IMR-90 (cell line): ENCODE data around the gene IMPG2. TPM values are rescaled to one million over a fixed set of nuclear protein-coding genes. Genes with fewer than 3 reads are reported as not detected.

Experiments
- ATAC-seq: fragments of 200-7000 bp; cut with Tn5 transposase; 2 replicates; pipeline ENCODE4 v1.9.1; 2020; ENCODE audit warnings: low read depth, mild to moderate bottlenecking, moderate library complexity
- BruUV-seq: library from RNA; stranded (reverse); fragments of 400-500 nt; replicated peaks from 2 replicates; lab custom pipeline; 2021; lab: Mats Ljungman, UMichigan
- CTCF ChIA-PET: fragments of 300-600 bp; formaldehyde crosslinking; extraction: SDS; loops from one replicate; lab custom pipeline; 2021; ENCODE audit warnings: antibody characterized with exemption; lab: Yijun Ruan, JAX
- POLR2A ChIA-PET: fragments of 300-600 bp; sonication (Branson Sonifier 250); formaldehyde crosslinking; loops from one replicate; lab custom pipeline; 2022; ENCODE audit warnings: antibody characterized with exemption; ENCODE audit not compliant: unreplicated experiment; lab: Charles Lee
- DNase-seq: peaks from one replicate; pipeline ENCODE4 v3.0.0; 2013
- H2AFZ ChIP-seq: replicated peaks from 2 replicates; pipeline ENCODE3; 2013; ENCODE audit warnings: low read length, mild to moderate bottlenecking; ENCODE audit not compliant: poor library complexity
- H2AK5ac ChIP-seq: 2 replicates; pipeline ENCODE4 v1.6.1; 2013; ENCODE audit warnings: low read depth, low read length, inconsistent platforms
- H2AK9ac ChIP-seq: replicated peaks from 2 replicates; pipeline ENCODE3; 2013; ENCODE audit warnings: mild to moderate bottlenecking, low read depth, low read length, moderate library complexity; ENCODE audit not compliant: poor library complexity
- H2BK120ac ChIP-seq: 2 replicates; pipeline ENCODE4 v1.6.1; 2013; ENCODE audit warnings: low read depth, low read length, inconsistent platforms
- H2BK15ac ChIP-seq: 3 replicates; pipeline ENCODE4 v1.6.1; 2013; ENCODE audit warnings: low read depth, low read length, inconsistent platforms
- H2BK20ac ChIP-seq: 2 replicates; pipeline ENCODE4 v1.6.1; 2013; ENCODE audit warnings: low read depth, mild to moderate bottlenecking, inconsistent platforms, low read length, moderate library complexity
- H2BK5ac ChIP-seq: 2 replicates; pipeline ENCODE4 v1.6.1; 2013; ENCODE audit warnings: mild to moderate bottlenecking, low read depth, low read length, inconsistent platforms; ENCODE audit not compliant: poor library complexity, severe bottlenecking
- H3K14ac ChIP-seq: replicated peaks from 2 replicates; pipeline ENCODE4 v1.6.1; 2013; ENCODE audit warnings: low read depth, low read length, inconsistent platforms
- H3K18ac ChIP-seq: 2 replicates; pipeline ENCODE4 v1.6.1; 2013; ENCODE audit warnings: low read depth, low read length, control low read depth
- H3K23ac ChIP-seq: 2 replicates; pipeline ENCODE4 v1.6.1; 2013; ENCODE audit warnings: low read depth, low read length, inconsistent platforms
- H3K27ac ChIP-seq: 2 replicates; pipeline ENCODE4 v1.5.1; 2013; ENCODE audit warnings: mild to moderate bottlenecking, control low read depth, low read length; ENCODE audit not compliant: insufficient read depth
- H3K27me3 ChIP-seq: 2 replicates; pipeline ENCODE4 v1.6.1; 2013; ENCODE audit warnings: low read length; ENCODE audit not compliant: control insufficient read depth, insufficient read depth
- H3K36me3 ChIP-seq: 2 replicates; pipeline ENCODE4 v1.6.1; 2013; ENCODE audit warnings: low read length, mixed read lengths; ENCODE audit not compliant: control insufficient read depth, insufficient read depth
- H3K4ac ChIP-seq: 2 replicates; pipeline ENCODE4 v1.6.1; 2013; ENCODE audit warnings: low read depth, low read length, inconsistent platforms
- H3K4me1 ChIP-seq: 2 replicates; pipeline ENCODE4 v1.6.1; 2013; ENCODE audit warnings: low read length, mixed read lengths; ENCODE audit not compliant: control insufficient read depth, insufficient read depth
- H3K4me2 ChIP-seq: 2 replicates; pipeline ENCODE4 v1.6.1; 2013; ENCODE audit warnings: low read depth, mild to moderate bottlenecking, control low read depth, low read length, moderate library complexity
- H3K4me3 ChIP-seq: 2 replicates; pipeline ENCODE4 v1.5.1; 2013; ENCODE audit warnings: low read depth, mild to moderate bottlenecking, control low read depth, low read length, moderate library complexity; ENCODE audit not compliant: insufficient read depth
- H3K56ac ChIP-seq: 2 replicates; pipeline ENCODE4 v1.6.1; 2013; ENCODE audit warnings: low read length, inconsistent platforms; ENCODE audit not compliant: insufficient read depth; ENCODE audit errors: extremely low read depth
- H3K79me1 ChIP-seq, 2 experiments: 2 replicates each; pipeline ENCODE4 v1.6.1; 2013; ENCODE audit warnings: low read length in 2 of 2, inconsistent platforms in 1 of 2, low read depth in 1 of 2
- H3K9ac ChIP-seq: 2 replicates; pipeline ENCODE4 v1.6.1; 2013; ENCODE audit warnings: low read depth, low read length, control low read depth
- H3K9me1 ChIP-seq: 2 replicates; pipeline ENCODE4 v1.6.1; 2013; ENCODE audit warnings: low read length, inconsistent platforms; ENCODE audit not compliant: insufficient read depth
- H3K9me3 ChIP-seq: 2 replicates; pipeline ENCODE4 v1.6.1; 2013; ENCODE audit warnings: low read length; ENCODE audit not compliant: control insufficient read depth, insufficient read depth
- H4K20me1 ChIP-seq: 2 replicates; pipeline ENCODE4 v1.6.1; 2013; ENCODE audit warnings: low read length, inconsistent platforms; ENCODE audit not compliant: insufficient read depth
- H4K5ac ChIP-seq: 2 replicates; pipeline ENCODE4 v1.6.1; 2013; ENCODE audit warnings: mild to moderate bottlenecking, low read depth, low read length, control low read depth
- H4K8ac ChIP-seq, 2 experiments: 2 replicates each; pipeline ENCODE4 v1.6.1; 2013; ENCODE audit warnings: low read depth in 2 of 2, low read length in 2 of 2, control low read depth in 1 of 2, inconsistent platforms in 1 of 2
- H4K91ac ChIP-seq: 2 replicates; pipeline ENCODE4 v1.6.1; 2013; ENCODE audit warnings: low read depth, low read length, inconsistent platforms; ENCODE audit not compliant: insufficient read depth
- BHLHE40 ChIP-seq: fragments of 150-350 bp; IDR thresholded peaks from 2 replicates; pipeline ENCODE4 v1.6.1; 2016; ENCODE audit warnings: mild to moderate bottlenecking, low read depth, low read length
- CEBPB ChIP-seq: IDR thresholded peaks from 2 replicates; pipeline ENCODE4 v1.6.1; 2012; ENCODE audit warnings: low read depth, low read length, improper control_type of control experiment
- CHD1 ChIP-seq: IDR thresholded peaks from 2 replicates; pipeline ENCODE4 v1.6.1; 2012; ENCODE audit warnings: low read depth, low read length, improper control_type of control experiment
- CTCF ChIP-seq: conservative IDR thresholded peaks from 2 replicates; pipeline ENCODE4 v1.5.1; 2012; ENCODE audit warnings: mild to moderate bottlenecking, low read depth, low read length, improper control_type of control experiment
- ELK1 ChIP-seq: fragments of 150-350 bp; IDR thresholded peaks from 2 replicates; pipeline ENCODE4 v1.6.1; 2016; ENCODE audit warnings: low read depth, mild to moderate bottlenecking, low read length, moderate library complexity, borderline replicate concordance
- FOS ChIP-seq: fragments of 150-350 bp; IDR thresholded peaks from 2 replicates; pipeline ENCODE4 v1.6.1; 2016; ENCODE audit warnings: low read depth, low read length
- MAFK ChIP-seq: IDR thresholded peaks from 2 replicates; pipeline ENCODE4 v1.6.1; 2012; ENCODE audit warnings: low read depth, low read length, improper control_type of control experiment
- MAZ ChIP-seq: IDR thresholded peaks from 2 replicates; pipeline ENCODE4 v1.6.1; 2012; ENCODE audit warnings: low read depth, mild to moderate bottlenecking, low read length, improper control_type of control experiment, moderate library complexity, borderline replicate concordance
- MXI1 ChIP-seq: IDR thresholded peaks from 2 replicates; pipeline ENCODE4 v1.6.1; 2012; ENCODE audit warnings: low read depth, mild to moderate bottlenecking, low read length, moderate library complexity, borderline replicate concordance
- NFE2L2 ChIP-seq: fragments of 150-350 bp; IDR thresholded peaks from 2 replicates; pipeline ENCODE4 v1.6.1; 2016; ENCODE audit warnings: low read depth, mild to moderate bottlenecking, low read length
- POLR2A ChIP-seq: IDR thresholded peaks from 2 replicates; pipeline ENCODE4 v1.6.1; 2012; ENCODE audit warnings: mild to moderate bottlenecking, low read depth, low read length
- RAD21 ChIP-seq: IDR thresholded peaks from 2 replicates; pipeline ENCODE4 v1.6.1; 2012; ENCODE audit warnings: low read length, improper control_type of control experiment
- RCOR1 ChIP-seq: IDR thresholded peaks from 2 replicates; pipeline ENCODE4 v1.6.1; 2012; ENCODE audit warnings: mild to moderate bottlenecking, low read length, improper control_type of control experiment; ENCODE audit not compliant: insufficient replicate concordance
- RFX5 ChIP-seq: IDR thresholded peaks from 2 replicates; pipeline ENCODE4 v1.8.0; 2012; ENCODE audit warnings: low read depth, mild to moderate bottlenecking, low read length, moderate library complexity
- SMC3 ChIP-seq: fragments of 150-350 bp; IDR thresholded peaks from 2 replicates; pipeline ENCODE4 v1.6.1; 2016; ENCODE audit warnings: low read depth, mild to moderate bottlenecking, antibody characterized with exemption, low read length, moderate library complexity
- USF2 ChIP-seq: fragments of 150-350 bp; IDR thresholded peaks from 2 replicates; pipeline ENCODE4 v1.6.1; 2017; ENCODE audit warnings: mild to moderate bottlenecking, antibody characterized with exemption, low read length, low read depth
- dilution Hi-C: fragments of 300-500 bp; cut with HindIII; formaldehyde crosslinking; loops from one replicate; pipeline ENCODE4 v1.14.3; 2018; ENCODE audit warnings: low sequenced_read_pairs; ENCODE audit not compliant: unreplicated experiment
- in situ Hi-C: fragments of 300-500 bp; cut with MboI; formaldehyde crosslinking; loops from 3 replicates; pipeline ENCODE4 v1.14.3; 2019; ENCODE audit warnings: low sequenced_read_pairs, inconsistent platforms, mixed read lengths
- intact Hi-C: fragments of 100-400 bp; cut with micrococcal nuclease; formaldehyde crosslinking; loops from 2 replicates; pipeline ENCODE4 v1.10.0; 2022
- polyA plus RNA-seq, 3 experiments: library from polyadenylated mRNA; depleted of rRNA; stranded (reverse); fragments of >200 nt; gene quantifications; 2 replicates each; pipeline ENCODE4 v1.2.3, GENCODE V29; 2012; ENCODE audit warnings: low replicate concordance in 1 of 3
- total RNA-seq: library from RNA; depleted of rRNA; stranded (reverse); fragments of >200 nt; gene quantifications from 2 replicates; pipeline ENCODE4 v1.2.3, GENCODE V29; 2012

Gene IMPG2
- total and polyA plus RNA-seq, 2 of the 4 experiments (the other 2 are of a cell fraction), result 0.10 to 0.18 TPM

- dilution Hi-C loops (no loop called here), intact Hi-C loops (no loop called here), in situ Hi-C loops (no loop called here)
- Histone ChIP-seq H2AK9ac (no peak overlapping the region), H4K20me1 (no peaks in the 10 kb centered on the region), H3K27ac (no peak overlapping the region), H2AK5ac (no peak overlapping the region), H3K4ac (no peak overlapping the region), H4K91ac (no peak overlapping the region), H3K79me1 (no peaks in the 10 kb centered on the region), H3K27me3 (no peaks in the 10 kb centered on the region), H3K4me3 (no peak overlapping the region), H2AFZ (no peak overlapping the region), H3K23ac (no peak overlapping the region), H3K9ac (no peak overlapping the region), H4K8ac (no peak overlapping the region), H2BK15ac (no peak overlapping the region), H3K18ac (no peak overlapping the region), H2BK120ac (no peak overlapping the region), H3K36me3 (no peaks in the 10 kb centered on the region), H2BK5ac (no peak overlapping the region), H3K14ac (no peak overlapping the region), H3K9me3 (no peaks in the 10 kb centered on the region), H3K56ac (no peak overlapping the region), H4K5ac (no peak overlapping the region), H2BK20ac (no peak overlapping the region), H3K4me1 (peaks cover under 1% of the 10 kb centered on the region; the same call in 1 of the 2 replicates), H3K4me2 (no peak overlapping the region), H3K9me1 (no peaks in the 10 kb centered on the region)
- ATAC-seq, result no peak
- ChIA-PET POLR2A (no interaction called here), CTCF (no interaction called here)
- TF ChIP-seq CEBPB (no peak), CTCF (no peak), FOS (no peak), MAFK (no peak), BHLHE40 (no peak), MAZ (no peak), SMC3 (no peak), MXI1 (no peak), RCOR1 (no peak), ELK1 (no peak), RFX5 (no peak), POLR2A (no peak), USF2 (no peak), RAD21 (no peak), NFE2L2 (no peak), CHD1 (no peak)
- no TSS peak for BruUV-seq
- DNase-seq, result no peak
Measured at GRCh38 chr3:101273156-101273555, 47.2 kb downstream of the IMPG2 start.
